ENCODE measurements around the gene SNTA1. TPM values are rescaled to one million over a fixed set of nuclear protein-coding genes. Genes with fewer than 3 reads are reported as not detected.
"Not testable (repeated sequence)": the region's sequence is repeated elsewhere in the genome, so short reads cannot be mapped to it uniquely, and the experiment has no call there.

The SNTA1 gene
- total RNA-seq: 10 to 100 TPM; 12.1 to 15.0 (median 14.4) TPM

DNA sequence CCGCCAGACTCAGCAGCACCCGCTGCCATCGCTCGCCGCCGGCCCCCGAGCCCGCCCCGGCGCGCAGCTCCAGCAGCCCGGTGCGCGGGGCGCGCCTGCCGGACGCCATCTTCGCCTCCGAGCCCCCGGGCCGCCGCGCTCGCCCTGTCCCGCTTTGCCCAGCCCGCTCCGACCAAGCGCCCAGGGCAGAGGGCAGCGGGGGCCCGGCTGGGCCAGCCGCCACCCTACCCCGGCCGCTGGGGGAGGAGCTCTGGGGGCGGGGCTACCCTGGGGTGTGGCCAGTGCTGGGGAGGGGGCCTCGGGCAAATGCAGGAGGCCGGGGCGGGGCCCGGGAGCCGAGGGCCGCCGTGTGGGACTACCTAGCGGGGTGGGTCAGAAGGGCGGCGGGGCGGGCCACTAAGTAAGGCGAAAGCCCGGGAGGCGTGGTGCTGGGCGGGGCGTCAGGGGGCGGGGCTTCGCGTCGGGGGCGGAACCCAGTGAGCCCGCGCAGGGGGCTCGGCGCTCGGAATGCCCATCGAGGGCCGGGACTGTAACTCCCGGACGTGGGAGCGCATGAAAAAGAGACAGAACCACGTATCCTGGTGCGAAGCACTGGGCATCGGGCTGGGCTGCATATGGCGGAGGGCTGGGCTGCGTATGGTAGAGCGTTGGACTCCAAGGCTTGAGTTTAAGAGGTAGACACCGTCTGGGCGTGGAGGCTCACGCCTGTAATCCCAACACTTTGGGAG is at the start of gene SNTA1:
Gene SNTA1, minus strand, starts transcription at position 252 of the 728 bp plus-strand sequence. Its CDS starts 143 bp downstream, at position 109.
- peak; percentile 97 to 99 (median 97) for DNase-seq

DNA sequence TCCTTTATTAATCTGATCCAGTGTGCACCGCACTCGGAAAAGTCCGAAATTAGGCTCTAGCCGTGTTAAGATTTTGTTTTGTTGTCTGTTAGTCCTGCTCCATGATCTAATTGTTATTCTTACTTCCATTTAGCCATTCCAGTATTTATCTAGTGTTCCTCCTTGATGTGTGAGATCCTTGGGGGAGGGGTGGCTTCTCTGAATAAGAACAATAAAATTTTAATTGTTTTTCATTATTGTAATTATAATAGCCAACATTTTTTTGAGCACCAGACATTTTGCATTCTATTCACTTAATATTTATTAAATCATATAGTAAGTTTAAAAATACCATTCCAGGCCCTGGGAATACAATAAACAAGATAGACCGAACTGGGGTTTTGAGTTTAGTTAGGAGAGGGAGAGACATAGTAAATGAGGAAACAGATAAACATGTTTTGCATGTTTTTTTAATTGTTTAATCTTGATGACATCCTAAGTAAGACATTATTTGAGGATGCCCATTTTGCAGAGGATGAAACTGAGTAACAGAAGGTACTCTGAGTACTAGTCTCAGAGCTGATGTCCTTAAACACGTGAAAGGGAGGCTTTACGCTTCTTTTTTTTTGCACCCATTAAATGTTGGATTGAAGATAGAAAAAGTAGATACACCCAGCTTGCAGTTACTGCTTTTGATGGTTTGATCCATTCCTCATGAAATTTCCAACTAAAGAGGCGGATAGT is 47.5 kb upstream of the SNTA1 start:
- no peaks in the 10 kb centered on the region for H3K36me3 ChIP-seq
- no peaks in the 10 kb centered on the region for H3K27me3 ChIP-seq
- H3K4me3 ChIP-seq: peak overlapping the region; percentile 88 to 100 (median 96)
- H3K9me3 ChIP-seq: no peaks in the 10 kb centered on the region
- TF ChIP-seq POLR2A (IDR thresholded peaks at IDR 0.05): no peak
- DNase-seq: peak in 1 of 3 donors; percentile 25
- peak overlapping the region; percentile 94 to 99 (median 98) for H3K27ac ChIP-seq
- peaks cover 0 to 17% (median 4%) of the 10 kb centered on the region in 4 donors for H3K4me1 ChIP-seq

More for the DNA sequence above, at the start of gene SNTA1:
- H3K36me3 ChIP-seq: no peaks in the 10 kb centered on the region
- no peaks in the 10 kb centered on the region for H3K9me3 ChIP-seq
- peak in 1 of 2 donors; percentile 49 for TF ChIP-seq POLR2A (IDR thresholded peaks at IDR 0.05)
- TF ChIP-seq, protein P1, sequence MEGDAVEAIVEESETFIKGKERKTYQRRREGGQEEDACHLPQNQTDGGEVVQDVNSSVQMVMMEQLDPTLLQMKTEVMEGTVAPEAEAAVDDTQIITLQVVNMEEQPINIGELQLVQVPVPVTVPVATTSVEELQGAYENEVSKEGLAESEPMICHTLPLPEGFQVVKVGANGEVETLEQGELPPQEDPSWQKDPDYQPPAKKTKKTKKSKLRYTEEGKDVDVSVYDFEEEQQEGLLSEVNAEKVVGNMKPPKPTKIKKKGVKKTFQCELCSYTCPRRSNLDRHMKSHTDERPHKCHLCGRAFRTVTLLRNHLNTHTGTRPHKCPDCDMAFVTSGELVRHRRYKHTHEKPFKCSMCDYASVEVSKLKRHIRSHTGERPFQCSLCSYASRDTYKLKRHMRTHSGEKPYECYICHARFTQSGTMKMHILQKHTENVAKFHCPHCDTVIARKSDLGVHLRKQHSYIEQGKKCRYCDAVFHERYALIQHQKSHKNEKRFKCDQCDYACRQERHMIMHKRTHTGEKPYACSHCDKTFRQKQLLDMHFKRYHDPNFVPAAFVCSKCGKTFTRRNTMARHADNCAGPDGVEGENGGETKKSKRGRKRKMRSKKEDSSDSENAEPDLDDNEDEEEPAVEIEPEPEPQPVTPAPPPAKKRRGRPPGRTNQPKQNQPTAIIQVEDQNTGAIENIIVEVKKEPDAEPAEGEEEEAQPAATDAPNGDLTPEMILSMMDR (IDR thresholded peaks at IDR 0.05): no peak
- peak within 1 kb of the TSS; percentile 78 to 90 (median 84) for H3K27ac ChIP-seq
- peaks cover 0 to 18% (median 3%) of the 10 kb centered on the region in 4 donors for H3K4me1 ChIP-seq
- H3K4me3 ChIP-seq: peak within 1 kb of the TSS; percentile 81 to 97 (median 88)
- no peaks in the 10 kb centered on the region for H3K27me3 ChIP-seq

- no peaks in the 10 kb centered on the region for H3K27me3 ChIP-seq
- peaks cover 0 to 17% (median 4%) of the 10 kb centered on the region in 4 donors for H3K4me1 ChIP-seq
- H3K9me3 ChIP-seq: no peaks in the 10 kb centered on the region
- peak; percentile 57 to 83 (median 78) for DNase-seq
- H3K36me3 ChIP-seq: no peaks in the 10 kb centered on the region
- H3K27ac ChIP-seq: peak within 1 kb of the TSS; percentile 94 to 99 (median 98)
- peak within 1 kb of the TSS; percentile 88 to 100 (median 96) for H3K4me3 ChIP-seq
- peak; percentile 12 to 25 for TF ChIP-seq POLR2A (IDR thresholded peaks at IDR 0.05)
- TF ChIP-seq, protein P1 (IDR thresholded peaks at IDR 0.05): peak in 2 of 6 experiments; percentile 5 to 6
Measured at GRCh38 chr20:33490023-33490933, 46.7 kb upstream of the SNTA1 start, which contains the start of gene CBFA2T2. CBFA2T2 (plus strand) TSS chr20:33490096; CDS start chr20:33490268, 172 bp downstream.

DNA sequence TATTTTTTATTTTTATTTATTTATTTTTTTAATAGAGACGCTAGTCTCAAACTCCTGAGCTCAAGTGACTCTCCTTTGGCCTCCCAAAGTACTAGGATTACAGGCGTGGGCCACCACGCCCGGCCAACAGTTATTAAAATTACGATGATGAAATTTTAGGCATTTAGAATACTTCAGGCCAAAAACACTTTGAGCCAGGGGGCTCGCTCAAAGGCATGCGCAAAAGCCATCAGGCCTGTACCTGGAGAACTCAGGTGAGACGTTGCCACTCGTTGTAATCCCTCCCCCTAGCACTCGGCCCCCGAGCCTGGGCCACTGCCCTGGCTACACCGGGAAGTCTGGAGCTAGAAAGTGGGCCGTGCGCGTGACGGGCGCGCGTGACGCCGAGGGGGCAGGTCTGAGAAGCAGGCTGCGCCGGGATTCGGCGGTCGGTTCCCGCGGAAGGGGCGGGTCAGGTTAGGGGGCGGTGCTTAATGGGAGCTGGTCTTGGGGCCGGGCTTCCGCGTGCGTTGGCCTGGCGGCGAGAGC is 46.0 kb upstream of the SNTA1 start:
- peak; percentile 98 to 100 (median 100) for DNase-seq
- Histone ChIP-seq H3K9me3 (no peaks in the 10 kb centered on the region), H3K4me3 (peak overlapping the region; percentile 32 to 56 (median 46)), H3K27ac (peak overlapping the region; percentile 89 to 99 (median 98)), H3K36me3 (no peaks in the 10 kb centered on the region), H3K27me3 (no peaks in the 10 kb centered on the region), H3K4me1 (peaks cover 0 to 17% (median 4%) of the 10 kb centered on the region in 4 donors)
- TF ChIP-seq POLR2A (IDR thresholded peaks at IDR 0.05): peak; percentile 83 to 95
- TF ChIP-seq, protein P1 (IDR thresholded peaks at IDR 0.05): peak in 2 of 6 experiments; percentile 2 to 3

DNA sequence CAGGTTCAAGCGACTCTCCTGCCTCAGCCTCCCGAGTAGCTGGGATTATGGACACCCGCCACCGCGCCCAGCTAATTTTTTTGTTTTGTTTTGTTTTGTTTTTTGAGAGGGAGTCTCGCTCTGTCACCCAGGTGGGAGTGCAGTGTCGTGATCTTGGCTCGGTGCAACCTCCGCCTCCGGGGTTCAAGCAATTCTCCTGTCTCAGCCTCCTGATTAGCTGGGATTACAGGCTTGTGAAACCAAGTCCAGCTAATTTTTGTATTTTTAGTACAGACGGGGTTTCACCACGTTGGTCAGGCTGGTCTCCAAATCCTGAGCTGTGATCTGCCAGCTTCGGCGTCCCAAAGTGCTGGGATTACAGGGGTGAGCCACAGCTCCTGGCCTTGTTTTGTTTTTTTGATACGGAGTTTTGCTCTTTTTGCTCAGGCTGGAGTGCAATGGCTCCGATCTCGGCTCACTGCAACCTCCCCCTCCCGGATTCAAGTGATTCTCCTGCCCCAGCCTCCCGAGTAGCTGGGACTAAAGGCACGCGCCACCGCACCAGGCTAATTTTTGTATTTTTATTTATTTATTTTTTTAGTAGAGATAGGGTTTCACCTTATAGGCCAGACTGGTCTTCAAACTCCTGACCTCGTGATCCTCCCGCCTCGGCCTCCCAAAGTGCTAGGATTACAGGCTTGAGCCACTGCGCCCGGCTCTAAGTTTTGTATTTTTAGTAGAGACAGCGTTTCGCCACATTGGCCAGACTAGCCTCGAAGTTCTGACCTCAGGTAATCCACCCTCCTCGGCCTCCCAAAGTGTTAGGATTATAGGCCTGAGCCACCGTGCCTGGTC is 45.3 kb upstream of the SNTA1 start:
- not testable (repeated sequence) for H3K36me3 ChIP-seq, H3K27me3 ChIP-seq, H3K9me3 ChIP-seq
- H3K27ac ChIP-seq: peak overlapping the region; percentile 89 to 99 (median 98)
- DNase-seq: peak in 1 of 3 donors; percentile 46
- peaks cover 0 to 17% (median 4%) of the 10 kb centered on the region in 4 donors for H3K4me1 ChIP-seq
- peak overlapping the region in 3 of 4 donors; percentile 32 to 56 (median 51) for H3K4me3 ChIP-seq

All from Peyer's patch (tissue), 4 donors.